Measurements from ENCODE around the gene FRAS1.

DNA sequence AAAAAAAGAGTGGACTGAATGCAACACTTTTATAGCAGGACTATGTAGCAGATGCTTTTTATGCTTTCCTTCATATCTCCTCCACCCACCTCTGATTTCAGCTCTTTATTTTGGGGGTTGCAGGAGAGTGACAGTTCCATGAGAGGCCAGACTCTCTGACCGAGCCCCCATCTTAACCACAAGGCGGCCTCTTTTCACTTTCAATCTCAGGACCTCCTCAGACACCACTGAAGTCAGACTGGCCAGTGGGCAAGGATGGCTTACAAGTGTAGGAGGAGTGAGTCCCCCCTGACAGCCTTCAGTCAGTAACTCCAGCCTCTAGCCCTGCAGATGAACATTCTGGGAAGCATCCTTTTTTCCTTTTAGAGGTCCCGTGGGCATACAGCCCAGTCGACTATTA lies 140.8 kb downstream of the FRAS1 start:
- TF ChIP-seq CTCF (IDR thresholded peaks at IDR 0.05) (no peak), POLR2A (IDR thresholded peaks at IDR 0.05) (no peak)

All from vagina (tissue), 2 donors.